MM.1S (cell line): ENCODE data around the gene CDK5RAP1.

Experiments used
- DNase-seq: peaks from one replicate; pipeline ENCODE4 v3.0.0-alpha.2; 2015
- H2AFZ ChIP-seq: fragments of 300-600 bp; sonication (generic); 2 replicates; pipeline ENCODE4 v1.6.0; 2016; ENCODE audit warnings: antibody characterized with exemption, low read length
- H3F3A ChIP-seq: fragments of 300-600 bp; sonication (generic); 2 replicates; pipeline ENCODE4 v1.6.1; 2016; ENCODE audit warnings: mild to moderate bottlenecking, antibody characterized with exemption, low read length, moderate library complexity, mixed read lengths; ENCODE audit not compliant: insufficient read depth
- H3K27ac ChIP-seq: fragments of 300-600 bp; sonication (generic); 2 replicates; pipeline ENCODE4 v1.5.1; 2016; ENCODE audit warnings: mild to moderate bottlenecking, low read length
- H3K27me3 ChIP-seq: fragments of 300-600 bp; sonication (generic); replicated peaks from 2 replicates; pipeline ENCODE4 v1.6.0; 2016; ENCODE audit warnings: low read length; ENCODE audit not compliant: insufficient read depth
- H3K36me3 ChIP-seq: fragments of 300-600 bp; sonication (generic); replicated peaks from 2 replicates; pipeline ENCODE4 v1.6.1; 2016; ENCODE audit warnings: mild to moderate bottlenecking, low read length, mixed read lengths; ENCODE audit not compliant: insufficient read depth
- H3K4me1 ChIP-seq: fragments of 300-600 bp; sonication (generic); 2 replicates; pipeline ENCODE4 v1.6.1; 2016; ENCODE audit warnings: low read length, mixed read lengths
- H3K4me2 ChIP-seq: fragments of 300-600 bp; sonication (generic); 2 replicates; pipeline ENCODE4 v1.6.0; 2016; ENCODE audit warnings: low read depth, low read length
- H3K4me3 ChIP-seq: fragments of 300-600 bp; sonication (generic); 2 replicates; pipeline ENCODE4 v1.5.1; 2016; ENCODE audit warnings: low read length, mixed read lengths
- H3K79me2 ChIP-seq: fragments of 300-600 bp; sonication (generic); 2 replicates; pipeline ENCODE4 v1.6.1; 2016; ENCODE audit warnings: mixed run types, low read length, mixed read lengths
- H3K9ac ChIP-seq: fragments of 300-600 bp; sonication (generic); 2 replicates; pipeline ENCODE4 v1.6.1; 2016; ENCODE audit warnings: low read length, mixed read lengths
- H3K9me2 ChIP-seq: fragments of 300-600 bp; sonication (generic); replicated peaks from 2 replicates; pipeline ENCODE4 v1.6.1; 2016; ENCODE audit warnings: mild to moderate bottlenecking, low read length, mixed read lengths; ENCODE audit not compliant: insufficient read depth
- H3K9me3 ChIP-seq: fragments of 300-600 bp; sonication (generic); replicated peaks from 2 replicates; pipeline ENCODE4 v1.6.1; 2016; ENCODE audit warnings: mild to moderate bottlenecking, low read length, mixed read lengths; ENCODE audit not compliant: insufficient read depth
- H4K20me1 ChIP-seq: fragments of 300-600 bp; sonication (generic); 2 replicates; pipeline ENCODE4 v1.6.1; 2016; ENCODE audit warnings: mild to moderate bottlenecking, low read length, moderate library complexity, mixed read lengths; ENCODE audit not compliant: insufficient read depth
- EZH2 ChIP-seq: fragments of 300-600 bp; sonication (generic); optimal IDR thresholded peaks from 2 replicates; pipeline ENCODE3; 2017; ENCODE audit warnings: low read depth, mild to moderate bottlenecking, antibody characterized with exemption, low read length, mixed read lengths
- EZH2phosphoT487 ChIP-seq: fragments of 300-600 bp; sonication (generic); IDR thresholded peaks from 2 replicates; pipeline ENCODE4 v1.6.1; 2018; ENCODE audit warnings: antibody characterized with exemption, low read length
- TF ChIP-seq, protein P1 (sequence below): fragments of 300-600 bp; sonication (generic); IDR thresholded peaks from 2 replicates; pipeline ENCODE4 v1.5.1; 2016; ENCODE audit warnings: antibody characterized with exemption, low read length, mixed read lengths

CDK5RAP1 gene, protein sequence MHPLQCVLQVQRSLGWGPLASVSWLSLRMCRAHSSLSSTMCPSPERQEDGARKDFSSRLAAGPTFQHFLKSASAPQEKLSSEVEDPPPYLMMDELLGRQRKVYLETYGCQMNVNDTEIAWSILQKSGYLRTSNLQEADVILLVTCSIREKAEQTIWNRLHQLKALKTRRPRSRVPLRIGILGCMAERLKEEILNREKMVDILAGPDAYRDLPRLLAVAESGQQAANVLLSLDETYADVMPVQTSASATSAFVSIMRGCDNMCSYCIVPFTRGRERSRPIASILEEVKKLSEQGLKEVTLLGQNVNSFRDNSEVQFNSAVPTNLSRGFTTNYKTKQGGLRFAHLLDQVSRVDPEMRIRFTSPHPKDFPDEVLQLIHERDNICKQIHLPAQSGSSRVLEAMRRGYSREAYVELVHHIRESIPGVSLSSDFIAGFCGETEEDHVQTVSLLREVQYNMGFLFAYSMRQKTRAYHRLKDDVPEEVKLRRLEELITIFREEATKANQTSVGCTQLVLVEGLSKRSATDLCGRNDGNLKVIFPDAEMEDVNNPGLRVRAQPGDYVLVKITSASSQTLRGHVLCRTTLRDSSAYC

DNA sequence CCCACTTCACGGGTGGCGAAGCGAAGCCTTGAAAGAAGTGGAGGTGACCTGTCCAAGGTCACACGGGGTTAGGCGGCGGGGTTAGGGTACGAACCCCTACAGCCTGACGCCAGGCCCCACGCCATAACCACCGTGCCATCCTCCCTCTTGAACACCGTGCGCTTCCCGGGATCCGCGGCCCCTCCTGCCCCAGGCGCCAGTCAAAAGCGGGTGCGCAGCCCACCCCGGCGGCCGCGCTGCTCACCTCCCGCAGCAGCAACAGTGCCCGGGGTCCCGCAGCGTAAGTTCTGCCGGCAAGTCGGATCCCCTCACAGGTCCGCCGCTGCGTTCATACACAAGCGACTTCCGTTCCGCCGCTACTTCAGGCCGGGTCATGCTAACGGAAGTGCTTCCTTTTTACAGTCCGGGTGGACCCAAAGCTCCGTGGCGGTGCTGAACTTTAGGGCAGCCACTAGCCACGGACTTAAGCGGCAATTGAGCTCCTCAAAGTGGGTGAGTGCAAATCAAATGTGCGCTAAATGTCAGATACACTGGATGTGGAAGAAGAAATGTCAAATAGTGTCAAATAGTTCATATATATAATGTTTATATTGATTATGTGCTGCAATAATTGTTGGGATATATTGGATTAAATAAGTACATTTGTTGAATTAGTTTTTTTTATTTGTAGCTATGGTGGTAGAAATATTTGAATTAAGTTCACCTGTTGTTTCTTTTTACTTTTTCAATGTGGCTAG lies at the start of gene CDK5RAP1:
Gene CDK5RAP1 (minus strand): TSS at position 336 of the 737 bp plus-strand sequence. CDS start 4,455 bp downstream, outside the sequence.
- peak within 1 kb of the TSS; percentile 67 for H3K9ac ChIP-seq
- no peaks in the 10 kb centered on the region for H3F3A ChIP-seq
- H2AFZ ChIP-seq = peak within 1 kb of the TSS; percentile 90
- H3K9me2 ChIP-seq = no peaks in the 10 kb centered on the region
- TF ChIP-seq EZH2 = no peak
- TF ChIP-seq, protein P1, sequence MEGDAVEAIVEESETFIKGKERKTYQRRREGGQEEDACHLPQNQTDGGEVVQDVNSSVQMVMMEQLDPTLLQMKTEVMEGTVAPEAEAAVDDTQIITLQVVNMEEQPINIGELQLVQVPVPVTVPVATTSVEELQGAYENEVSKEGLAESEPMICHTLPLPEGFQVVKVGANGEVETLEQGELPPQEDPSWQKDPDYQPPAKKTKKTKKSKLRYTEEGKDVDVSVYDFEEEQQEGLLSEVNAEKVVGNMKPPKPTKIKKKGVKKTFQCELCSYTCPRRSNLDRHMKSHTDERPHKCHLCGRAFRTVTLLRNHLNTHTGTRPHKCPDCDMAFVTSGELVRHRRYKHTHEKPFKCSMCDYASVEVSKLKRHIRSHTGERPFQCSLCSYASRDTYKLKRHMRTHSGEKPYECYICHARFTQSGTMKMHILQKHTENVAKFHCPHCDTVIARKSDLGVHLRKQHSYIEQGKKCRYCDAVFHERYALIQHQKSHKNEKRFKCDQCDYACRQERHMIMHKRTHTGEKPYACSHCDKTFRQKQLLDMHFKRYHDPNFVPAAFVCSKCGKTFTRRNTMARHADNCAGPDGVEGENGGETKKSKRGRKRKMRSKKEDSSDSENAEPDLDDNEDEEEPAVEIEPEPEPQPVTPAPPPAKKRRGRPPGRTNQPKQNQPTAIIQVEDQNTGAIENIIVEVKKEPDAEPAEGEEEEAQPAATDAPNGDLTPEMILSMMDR = no peak
- TF ChIP-seq EZH2phosphoT487 = no peak
- H3K27ac ChIP-seq = no peak within 1 kb of the TSS
- H3K27me3 ChIP-seq = no peaks in the 10 kb centered on the region
- H3K4me2 ChIP-seq = peak within 1 kb of the TSS; percentile 76
- H3K9me3 ChIP-seq = no peaks in the 10 kb centered on the region
- 0 out of 2 replicates have a peak, but pooled peaks cover 4% of the 10 kb centered on the region for H3K4me1 ChIP-seq
- no peaks in the 10 kb centered on the region for H3K36me3 ChIP-seq
- peaks cover 50% of the 10 kb centered on the region for H3K79me2 ChIP-seq
- H4K20me1 ChIP-seq = no peaks in the 10 kb centered on the region
- peak; percentile 91 for DNase-seq
- H3K4me3 ChIP-seq = peak within 1 kb of the TSS; percentile 87

DNA sequence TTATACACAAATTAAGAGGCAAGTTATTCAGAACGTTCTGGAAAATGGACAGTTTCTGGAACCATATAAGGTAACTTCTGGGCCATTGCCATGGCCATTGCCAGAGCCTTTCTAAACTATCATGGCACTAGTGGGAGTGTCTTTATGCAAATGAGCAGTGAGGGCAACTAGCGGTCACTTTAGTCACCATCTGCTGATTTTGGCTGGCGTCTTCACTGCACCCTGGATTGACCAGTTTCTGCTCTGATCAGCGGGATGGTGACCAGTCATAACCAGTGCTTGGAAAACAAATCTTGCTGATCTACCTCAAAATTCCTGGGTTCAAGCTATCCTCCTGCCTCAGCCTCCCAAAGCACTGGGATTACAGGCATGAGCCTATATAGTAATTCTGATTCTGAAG lies 49.5 kb upstream of the CDK5RAP1 start:
- Histone ChIP-seq H3K4me3 (no peak overlapping the region), H2AFZ (no peak overlapping the region), H3K9ac (no peak overlapping the region), H3K4me1 (no peaks in the 10 kb centered on the region), H3K9me3 (no peaks in the 10 kb centered on the region), H3K27me3 (no peaks in the 10 kb centered on the region), H3K9me2 (no peaks in the 10 kb centered on the region), H4K20me1 (no peaks in the 10 kb centered on the region), H3F3A (no peaks in the 10 kb centered on the region), H3K79me2 (no peaks in the 10 kb centered on the region), H3K27ac (no peak overlapping the region), H3K36me3 (no peaks in the 10 kb centered on the region), H3K4me2 (no peak overlapping the region)
- DNase-seq = no peak
- TF ChIP-seq, protein P1 = no peak
- TF ChIP-seq EZH2 (no peak), EZH2phosphoT487 (no peak)

DNA sequence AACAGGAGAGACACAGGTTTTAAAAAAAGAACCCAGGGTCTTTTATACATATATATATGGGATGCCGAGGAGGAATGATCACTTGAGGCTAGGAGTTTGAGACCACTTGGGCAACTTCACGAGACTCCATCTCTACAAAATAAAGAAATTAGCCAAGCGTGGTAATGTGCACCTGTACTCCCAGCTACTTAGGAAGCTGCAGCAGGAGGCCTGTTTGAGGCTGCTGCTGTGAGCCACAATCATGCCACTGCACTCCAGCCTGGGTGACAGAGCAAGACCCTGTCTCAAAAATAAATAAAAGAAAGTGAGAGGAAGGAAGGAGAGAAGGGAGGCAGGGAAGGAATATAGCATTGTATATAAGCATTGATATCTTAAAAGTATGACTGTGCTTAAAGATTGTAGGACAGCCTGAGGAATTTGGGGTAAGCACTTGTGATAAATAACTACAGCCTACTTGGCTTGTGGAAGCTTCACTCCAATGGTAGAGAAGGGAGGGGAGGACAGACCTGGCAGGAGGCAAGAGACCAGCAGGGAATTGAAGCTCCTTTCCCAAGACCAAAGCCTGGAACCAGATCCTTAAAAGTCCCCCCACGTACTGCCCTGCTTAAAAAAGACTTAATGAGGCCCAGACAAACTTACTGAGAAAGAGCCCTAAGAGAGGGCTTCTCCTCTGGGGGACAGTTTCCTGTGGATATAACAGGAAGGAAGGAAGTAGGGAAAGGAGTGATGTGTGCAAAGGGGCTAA lies 44.7 kb upstream of the CDK5RAP1 start:
- no peaks in the 10 kb centered on the region for H3K27me3 ChIP-seq
- no peaks in the 10 kb centered on the region for H3K79me2 ChIP-seq
- no peak overlapping the region for H3K9ac ChIP-seq
- TF ChIP-seq EZH2phosphoT487 (no peak), EZH2 (no peak)
- TF ChIP-seq, protein P1 = no peak
- no peaks in the 10 kb centered on the region for H3K9me2 ChIP-seq
- H3K36me3 ChIP-seq = no peaks in the 10 kb centered on the region
- H3K9me3 ChIP-seq = no peaks in the 10 kb centered on the region
- no peak overlapping the region for H3K4me3 ChIP-seq
- no peak overlapping the region for H3K4me2 ChIP-seq
- H4K20me1 ChIP-seq = no peaks in the 10 kb centered on the region
- H2AFZ ChIP-seq = no peak overlapping the region
- peaks cover 12% of the 10 kb centered on the region; the same call in 1 of the 2 replicates for H3K4me1 ChIP-seq
- H3F3A ChIP-seq = peaks cover 9% of the 10 kb centered on the region; the same call in 1 of the 2 replicates
- no peak for DNase-seq
- H3K27ac ChIP-seq = no peak overlapping the region
